T-helper 22 cell (primary cell): ENCODE measurements around the gene SF3A1.

Experiments used
- DNase-seq: peaks from one replicate; pipeline ENCODE4 v3.0.0-alpha.2; 2020; ENCODE audit warnings: low read depth

The SF3A1 gene

DNA sequence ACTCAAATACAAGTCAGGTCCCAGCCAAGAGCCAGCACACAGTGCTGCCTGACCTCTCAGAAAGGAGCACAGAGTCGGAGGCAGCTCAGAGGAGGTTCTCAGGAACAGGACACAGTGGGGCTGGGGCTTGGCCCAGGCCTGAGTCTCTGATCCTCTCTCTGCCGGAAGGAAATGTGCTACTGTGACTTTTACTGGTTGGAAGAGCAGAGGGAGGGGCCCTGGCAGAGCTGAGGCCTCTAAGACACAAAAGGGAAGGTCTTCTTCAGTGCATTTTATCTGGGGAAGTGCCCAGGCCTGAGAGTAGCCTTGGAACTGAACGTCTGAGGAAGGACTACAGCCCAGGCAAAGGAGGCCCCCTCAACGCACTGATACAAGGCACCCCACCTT is 51.2 kb downstream of the SF3A1 start:
- DNase-seq: peak; percentile 34

DNA sequence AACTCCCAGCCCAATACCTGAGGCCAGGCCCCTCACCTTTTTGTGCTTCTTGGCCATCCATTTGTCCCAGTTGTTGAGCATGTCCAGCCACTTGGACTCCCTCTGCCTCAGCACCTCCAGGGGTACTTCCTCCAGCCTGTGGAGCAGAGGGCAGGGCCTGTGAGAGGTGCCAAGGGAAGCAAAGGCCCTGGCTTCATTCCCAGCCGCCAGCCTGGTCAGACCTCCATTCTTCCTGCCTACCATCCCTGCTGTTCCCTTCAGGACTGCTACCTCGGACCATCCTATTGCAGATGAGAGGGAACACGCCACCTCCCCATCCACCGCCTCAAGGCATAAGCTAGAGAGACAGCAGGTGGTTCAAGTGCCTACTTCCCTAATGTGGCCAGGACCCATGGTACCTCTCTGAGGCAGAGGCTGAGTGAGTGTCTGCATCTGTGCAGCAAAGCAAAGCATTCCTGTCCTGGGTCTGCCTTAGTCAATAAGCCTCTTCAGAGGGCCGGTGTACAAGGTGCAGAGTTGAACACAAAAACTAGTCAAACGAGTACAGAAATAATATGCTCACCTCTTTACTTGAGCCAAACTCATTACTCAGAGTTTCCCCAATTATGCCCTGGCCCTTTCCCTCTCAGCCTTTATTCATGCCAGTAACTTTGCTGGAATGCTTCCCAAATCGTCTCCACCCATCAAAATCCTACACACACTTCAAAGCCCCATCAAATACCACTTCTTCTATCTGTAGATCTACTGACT is 52.0 kb downstream of the SF3A1 start:
- no peak for DNase-seq

DNA sequence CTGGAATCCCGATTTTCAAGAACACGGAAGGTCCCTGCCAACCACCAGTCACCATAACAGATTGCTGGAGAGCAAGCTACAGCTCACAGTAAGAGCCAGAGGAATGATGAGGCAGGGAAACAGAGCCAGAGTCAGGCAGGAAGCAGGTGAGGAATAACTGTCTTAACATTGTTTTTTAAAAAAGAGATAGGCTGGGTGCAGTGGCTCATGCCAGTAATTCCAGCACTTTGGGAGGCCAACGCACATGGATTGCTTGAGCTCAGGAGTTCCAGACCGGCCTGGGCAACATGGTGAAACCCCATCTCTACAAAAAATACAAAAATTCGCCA is 53.9 kb downstream of the SF3A1 start:
- DNase-seq: no peak

DNA sequence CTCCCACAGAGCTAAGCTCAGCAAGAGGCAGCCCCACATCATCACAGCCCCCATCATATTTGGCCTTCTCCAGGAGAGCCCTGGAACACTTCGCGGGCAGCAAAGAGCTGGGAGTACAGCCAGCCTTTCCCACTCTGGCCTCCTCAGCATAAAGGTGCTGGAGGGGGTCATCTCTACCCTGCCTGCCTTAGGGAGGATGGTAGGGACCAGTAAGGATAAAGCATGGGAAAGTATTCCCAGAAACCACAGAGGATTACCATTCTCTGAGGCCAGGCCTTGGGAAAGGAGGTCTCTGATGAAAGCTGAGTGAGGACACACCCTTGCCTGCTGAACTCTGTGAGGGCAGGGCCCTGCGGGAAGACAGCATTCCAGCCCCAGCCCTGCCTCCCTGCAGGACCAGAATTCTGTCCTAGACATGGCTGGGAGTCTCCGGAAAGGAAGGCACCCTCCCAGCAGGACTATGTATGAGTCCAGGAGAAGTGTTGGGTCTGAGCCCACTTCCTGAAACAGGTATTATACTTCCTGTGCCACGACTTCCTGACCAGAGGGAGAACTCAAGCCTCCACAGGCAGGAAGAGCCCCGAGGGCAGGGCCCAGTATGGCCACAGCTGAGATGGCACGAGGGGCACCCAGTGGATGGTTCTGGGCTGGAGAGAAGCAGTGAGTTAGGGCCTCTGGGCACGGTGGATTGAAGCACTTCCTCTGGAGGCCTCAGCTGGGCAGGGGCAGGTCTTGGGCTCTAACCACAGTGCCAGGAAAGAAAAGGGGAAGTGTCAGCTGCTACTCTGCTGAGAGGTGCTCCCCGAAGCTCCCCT is 54.5 kb downstream of the SF3A1 start:
- DNase-seq: no peak

DNA sequence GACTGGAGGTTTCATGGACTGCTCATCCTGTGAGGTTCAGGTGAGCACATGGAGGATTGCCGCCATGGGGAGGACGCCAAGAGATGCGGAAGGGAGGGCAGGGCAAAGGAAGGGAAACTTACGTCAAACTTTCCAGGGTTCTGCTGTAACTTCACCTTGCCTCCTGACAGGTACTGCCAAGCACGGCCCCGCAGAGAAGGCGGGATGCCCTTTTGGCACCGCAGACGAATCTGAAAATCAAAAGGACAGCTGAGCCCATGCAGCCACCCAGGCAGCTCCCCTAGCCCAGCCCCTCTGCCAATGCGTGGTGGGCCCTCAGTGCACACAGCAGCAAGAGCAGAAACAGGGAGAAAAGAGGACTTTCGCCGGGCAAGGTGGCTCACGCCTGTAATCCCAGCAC is 57.4 kb downstream of the SF3A1 start:
- DNase-seq: no peak

DNA sequence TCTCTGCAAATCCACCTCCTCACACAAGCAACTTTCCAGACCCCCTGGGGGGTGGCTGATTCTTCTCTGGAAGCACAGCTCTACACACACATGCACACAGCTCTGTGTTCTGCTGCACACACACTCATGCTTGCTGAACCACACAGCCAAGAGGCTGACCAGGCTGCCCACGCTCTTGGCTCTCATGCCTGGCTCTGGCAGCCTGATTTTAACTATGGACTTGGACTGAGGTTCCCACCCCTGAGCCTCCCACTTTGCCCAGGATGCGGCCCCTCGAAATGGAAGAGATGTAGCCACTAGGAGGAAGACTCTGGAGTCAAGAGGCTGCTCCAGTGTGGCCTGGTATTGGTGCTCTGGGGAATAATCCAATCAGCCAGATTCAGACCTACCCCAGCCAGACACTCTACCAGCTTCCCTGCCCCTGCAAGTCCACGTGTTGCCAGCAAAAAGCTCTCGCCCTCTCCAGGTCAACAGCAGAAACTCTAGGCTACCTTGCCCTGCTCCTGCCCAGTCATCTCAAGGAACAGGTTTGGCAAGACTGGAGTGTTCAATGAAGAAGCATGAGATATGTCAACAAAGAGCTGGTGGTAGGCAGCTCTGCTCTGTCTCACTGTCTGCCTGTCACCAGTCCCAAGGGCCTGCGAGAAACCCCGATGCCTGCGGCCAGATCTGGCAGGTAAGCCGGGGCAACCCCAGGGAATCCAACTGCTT is 58.5 kb downstream of the SF3A1 start:
- DNase-seq: no peak

DNA sequence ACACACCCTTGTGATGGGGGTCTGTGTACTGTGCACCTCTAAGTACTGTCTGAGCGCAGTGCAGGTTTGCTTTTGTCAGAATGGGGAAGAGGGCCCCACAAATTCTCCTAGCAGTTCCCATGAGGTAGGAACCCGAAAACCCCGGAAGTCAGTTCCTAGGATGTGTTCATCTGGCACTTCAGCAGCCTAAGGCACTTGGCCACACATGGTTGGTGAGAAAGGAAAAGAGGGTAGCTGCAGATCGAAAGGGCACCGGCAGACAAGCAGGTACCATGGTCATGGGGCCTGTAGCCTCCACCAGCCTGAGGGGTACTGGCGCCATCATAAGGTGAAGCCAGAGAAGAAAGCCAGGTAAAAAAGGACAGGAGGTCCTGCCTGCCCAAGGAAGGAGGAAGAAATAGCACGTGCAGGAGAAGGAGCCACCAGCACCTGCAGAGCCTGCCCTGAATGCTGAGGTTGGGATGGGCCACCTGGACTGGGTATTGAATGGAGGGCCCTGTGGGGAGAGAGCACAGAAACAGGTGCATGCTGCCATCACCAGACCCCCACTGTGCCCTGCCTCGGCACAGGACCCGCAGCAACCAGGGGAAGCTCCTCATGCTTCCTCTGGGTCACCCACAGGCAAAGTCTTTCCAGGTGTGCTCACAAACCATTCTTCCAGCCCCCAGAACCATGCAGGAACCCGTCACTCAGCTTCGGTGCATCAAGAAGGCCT is 59.3 kb downstream of the SF3A1 start:
- DNase-seq: no peak

DNA sequence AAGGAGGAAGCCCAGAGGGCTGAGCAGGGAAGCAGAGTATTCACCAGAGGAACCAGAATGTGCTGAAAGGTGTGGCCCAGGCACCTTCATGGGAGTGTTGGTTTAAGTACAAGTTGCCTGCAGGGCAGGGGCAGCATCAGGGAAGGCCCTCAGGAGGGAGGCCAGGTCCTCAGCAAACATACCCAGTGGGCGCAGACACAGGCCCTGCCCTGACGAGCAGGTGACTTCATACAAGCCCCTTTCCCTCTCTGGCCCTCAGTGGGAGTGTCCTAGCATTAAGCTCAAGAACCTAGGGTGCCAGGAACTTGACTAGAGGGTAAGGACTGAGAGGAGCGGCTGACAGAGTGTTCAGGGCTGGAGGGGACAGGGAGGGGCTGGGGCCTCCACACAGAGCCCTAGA is 59.9 kb downstream of the SF3A1 start:
- DNase-seq: no peak

DNA sequence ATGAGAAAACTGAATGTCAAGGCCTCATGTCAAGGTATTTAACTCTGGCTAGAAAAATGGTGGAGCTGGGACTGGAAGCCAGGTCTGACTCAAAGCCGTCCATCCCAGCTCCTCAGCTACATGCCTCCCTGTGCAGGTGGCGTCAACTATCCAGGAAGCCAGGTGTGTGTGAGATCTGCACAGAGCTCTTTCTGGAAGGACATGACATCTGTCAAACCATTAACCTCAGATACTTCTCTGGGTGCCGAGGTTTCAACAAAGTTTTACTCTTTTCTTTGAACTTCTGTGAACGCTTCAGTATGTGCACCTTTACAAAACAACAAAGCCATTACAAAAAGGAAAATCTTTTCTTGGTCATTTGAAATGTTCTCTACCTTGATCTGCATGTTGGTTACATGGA is 60.4 kb downstream of the SF3A1 start:
- no peak for DNase-seq

DNA sequence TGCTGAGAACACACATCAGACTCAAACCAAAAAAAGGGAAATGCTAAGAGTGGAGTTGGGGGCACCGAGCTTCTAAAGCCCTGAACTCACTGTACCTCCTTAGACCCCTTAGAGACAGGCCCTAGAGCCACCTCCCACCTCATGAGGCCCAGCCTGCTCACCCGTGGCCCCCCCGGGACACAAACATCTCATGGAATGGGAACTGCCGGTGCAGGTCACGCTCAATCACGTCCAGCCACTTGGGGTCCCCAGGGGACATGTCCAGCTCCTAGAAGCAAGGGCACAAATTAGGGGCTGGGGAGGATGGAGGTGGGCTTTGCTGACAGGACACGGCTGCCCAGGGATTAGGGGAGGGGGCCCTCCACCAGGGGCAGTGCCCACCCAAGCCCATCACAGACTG is 61.1 kb downstream of the SF3A1 start:
- DNase-seq: no peak

DNA sequence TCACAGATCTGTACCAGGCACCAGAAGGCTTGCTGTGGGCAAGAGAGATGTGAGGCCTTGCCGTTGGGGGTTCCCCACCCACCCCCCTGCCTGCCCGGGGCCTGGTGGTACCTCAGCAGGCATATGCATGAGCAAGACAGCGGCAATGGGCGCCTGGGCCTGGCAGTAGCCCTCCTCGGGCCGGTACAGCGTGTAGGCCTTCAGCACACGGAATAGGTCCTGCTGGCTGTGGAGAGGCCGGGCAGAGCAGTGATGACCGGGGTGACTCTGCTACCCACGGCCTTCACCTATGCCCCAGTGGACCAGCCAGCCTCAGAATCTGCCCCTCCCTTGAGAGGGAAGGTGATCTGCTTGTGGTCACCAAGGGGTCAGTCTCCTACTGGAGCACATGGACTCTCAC is 61.9 kb downstream of the SF3A1 start:
- DNase-seq: no peak

DNA sequence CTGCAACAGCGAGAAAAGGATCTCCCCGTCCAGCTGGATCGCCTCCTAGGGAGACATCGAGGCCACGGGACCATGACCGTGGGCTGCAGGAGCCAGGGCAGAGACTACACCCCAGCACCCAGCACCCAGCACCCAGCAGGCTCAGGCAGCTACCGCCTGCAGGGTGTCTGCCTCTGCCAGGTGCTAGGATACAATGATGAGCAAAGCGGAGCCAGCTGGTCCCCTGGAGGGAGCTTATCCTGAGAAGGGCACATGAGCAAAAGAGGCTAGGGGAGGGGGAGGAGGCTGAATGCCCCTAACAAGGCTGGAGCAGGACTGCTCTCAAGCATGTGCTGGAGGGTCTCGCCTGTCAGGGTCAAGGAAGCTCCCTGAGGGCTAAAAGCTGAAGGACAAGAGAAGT is 62.6 kb downstream of the SF3A1 start:
- no peak for DNase-seq

DNA sequence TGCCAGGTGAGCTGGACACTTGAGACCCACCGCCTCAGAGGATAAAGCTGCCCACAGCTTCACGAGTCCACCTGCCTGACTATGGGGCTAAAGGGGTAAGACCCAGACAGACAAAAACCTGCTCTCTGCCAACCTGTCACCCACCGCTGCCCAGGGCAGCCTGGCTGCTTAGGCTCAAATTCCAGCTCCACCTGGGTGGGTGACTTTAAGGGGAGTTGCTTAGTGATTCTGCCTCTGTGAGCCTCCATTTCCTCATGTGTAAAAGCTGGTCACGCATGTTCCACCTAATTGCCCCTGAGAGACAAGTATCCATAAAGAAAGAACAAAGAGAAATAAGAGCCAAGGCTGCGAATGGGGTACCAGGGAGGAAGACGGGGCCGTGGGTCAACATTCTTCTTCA is 63.7 kb downstream of the SF3A1 start:
- DNase-seq: no peak

DNA sequence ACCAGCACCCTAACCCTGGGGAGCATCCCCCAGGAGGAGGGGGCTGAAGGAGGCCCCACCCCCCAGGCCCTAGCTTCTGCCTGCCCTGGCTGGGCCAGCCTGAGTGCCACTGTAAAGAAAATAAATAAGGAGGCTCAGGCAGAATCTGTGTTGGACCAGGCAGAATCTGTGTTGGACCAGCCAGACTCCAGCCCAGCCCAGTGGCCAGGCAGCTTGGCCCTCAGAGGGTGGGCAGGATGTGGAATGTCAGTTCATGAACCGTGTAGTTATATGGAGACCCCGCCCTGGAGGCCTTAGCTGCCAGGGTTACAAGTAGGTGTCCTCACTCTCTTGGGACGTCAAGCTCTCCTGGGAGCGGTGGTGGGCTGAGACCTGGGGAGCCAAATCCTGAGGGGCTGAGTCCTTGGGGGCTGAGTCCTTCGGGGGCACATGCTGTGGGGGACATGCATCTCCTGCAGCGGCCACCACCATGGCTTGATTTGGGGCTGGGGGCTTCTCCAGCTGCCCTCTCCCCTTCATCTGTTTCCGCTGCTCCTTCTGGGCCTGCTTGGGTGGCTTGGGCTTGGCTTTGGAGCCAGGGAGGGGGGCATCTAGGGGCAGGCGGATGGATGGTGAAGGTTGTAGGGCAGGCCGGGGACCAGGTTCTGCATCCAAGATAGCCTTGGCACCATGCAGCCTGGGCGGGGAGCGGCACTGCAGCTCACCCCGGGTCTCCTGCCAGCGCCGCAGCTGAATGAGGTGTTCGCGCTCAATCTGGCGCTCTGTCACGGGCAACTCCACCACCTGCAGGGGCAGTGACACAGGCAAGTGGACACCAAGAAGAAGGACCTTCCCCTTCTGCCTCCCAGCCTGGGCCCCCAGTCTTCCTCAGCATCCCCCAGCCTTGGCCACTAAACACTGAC is 64.4 kb downstream of the SF3A1 start:
- no peak for DNase-seq

DNA sequence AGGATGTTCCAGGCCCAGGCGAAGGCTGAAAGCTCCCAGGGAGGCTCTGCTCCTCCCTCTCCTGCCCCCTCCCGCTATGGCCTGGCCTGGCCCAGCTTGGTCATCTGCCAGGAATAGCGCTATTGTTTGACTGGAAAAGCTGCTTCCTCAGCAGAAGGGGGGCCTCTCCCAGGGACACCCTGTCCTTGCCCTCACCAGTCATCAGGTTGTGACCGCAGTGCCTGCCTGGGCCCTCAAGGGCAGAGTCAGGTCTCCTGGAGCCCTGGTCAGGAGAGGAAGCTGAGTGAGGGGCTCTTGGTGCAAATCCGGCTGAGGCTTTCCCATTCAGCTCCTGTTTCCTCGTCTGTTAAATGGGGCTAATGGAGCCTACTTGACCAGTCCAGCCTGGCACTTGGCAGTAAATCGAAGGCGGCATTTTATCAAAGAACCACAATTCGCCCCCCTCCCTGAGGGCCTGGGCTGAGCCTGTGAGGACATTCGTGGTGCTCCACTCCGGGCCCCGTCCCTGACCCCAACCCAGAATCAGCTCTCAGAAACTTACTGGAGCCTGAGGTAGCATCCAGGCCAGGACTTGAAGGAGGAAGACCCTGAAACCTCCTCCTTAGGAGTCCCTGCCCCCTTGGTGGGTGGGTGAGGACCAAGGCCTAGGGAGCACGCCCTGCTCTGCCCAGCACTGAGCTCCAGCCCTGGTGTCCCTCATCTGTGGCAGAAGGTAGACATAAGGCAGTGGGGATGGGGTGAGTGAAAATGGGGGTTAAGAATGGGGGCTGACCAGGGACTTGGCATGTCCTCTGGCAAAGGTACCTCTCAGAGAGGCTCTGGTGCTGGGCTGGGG is 65.4 kb downstream of the SF3A1 start:
- DNase-seq: no peak

DNA sequence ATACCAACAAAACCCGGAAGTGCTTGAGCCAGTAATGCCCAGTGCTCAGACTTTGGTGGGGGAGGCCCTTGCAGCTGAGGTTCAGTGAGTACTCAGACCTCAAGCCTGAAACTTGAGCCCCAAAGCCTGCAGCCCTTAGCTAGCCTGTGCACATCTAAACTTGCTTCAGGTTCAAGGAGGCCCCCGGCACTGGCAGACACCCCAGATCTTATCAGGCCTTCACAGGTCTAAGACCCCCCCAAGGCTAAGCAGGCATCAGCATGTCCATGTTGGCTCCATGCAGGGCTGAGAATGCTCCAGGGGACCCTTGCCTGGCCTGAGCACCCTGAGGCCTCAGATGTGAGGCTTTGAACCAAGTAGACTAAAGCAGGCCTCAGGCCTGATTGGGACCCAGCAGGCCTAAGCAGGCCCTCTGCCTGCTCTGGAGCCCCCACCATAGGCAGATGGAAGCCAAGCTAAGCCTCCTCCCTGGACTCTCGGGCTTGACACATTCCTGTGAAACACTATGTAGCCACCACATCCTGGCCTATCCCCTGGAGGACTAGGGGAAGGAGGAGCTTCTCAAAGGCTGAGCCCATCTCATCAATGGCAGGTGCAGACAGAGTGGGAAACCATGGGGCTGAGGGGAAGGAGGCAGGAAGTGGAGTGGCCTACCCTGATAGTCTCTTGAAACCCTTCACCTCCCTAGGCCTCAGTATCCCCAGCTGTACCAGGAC is 66.2 kb downstream of the SF3A1 start:
- no peak for DNase-seq

DNA sequence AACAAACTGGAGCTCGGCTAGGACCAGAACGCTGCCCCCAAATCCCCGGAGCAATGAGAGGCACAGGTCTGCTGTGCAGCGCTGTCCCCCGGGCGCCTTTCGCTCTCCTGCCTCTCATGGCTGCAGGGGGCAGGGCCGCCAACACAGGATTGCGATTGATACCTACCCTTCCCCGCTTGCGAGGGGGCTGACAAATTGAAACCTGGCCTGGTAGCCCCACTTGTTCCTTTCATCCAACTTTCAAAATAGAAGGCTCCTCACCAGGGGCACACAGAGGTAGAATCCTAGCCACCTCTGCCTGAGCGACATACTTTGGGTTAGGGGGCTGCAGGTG is 66.7 kb downstream of the SF3A1 start:
- DNase-seq: no peak

DNA sequence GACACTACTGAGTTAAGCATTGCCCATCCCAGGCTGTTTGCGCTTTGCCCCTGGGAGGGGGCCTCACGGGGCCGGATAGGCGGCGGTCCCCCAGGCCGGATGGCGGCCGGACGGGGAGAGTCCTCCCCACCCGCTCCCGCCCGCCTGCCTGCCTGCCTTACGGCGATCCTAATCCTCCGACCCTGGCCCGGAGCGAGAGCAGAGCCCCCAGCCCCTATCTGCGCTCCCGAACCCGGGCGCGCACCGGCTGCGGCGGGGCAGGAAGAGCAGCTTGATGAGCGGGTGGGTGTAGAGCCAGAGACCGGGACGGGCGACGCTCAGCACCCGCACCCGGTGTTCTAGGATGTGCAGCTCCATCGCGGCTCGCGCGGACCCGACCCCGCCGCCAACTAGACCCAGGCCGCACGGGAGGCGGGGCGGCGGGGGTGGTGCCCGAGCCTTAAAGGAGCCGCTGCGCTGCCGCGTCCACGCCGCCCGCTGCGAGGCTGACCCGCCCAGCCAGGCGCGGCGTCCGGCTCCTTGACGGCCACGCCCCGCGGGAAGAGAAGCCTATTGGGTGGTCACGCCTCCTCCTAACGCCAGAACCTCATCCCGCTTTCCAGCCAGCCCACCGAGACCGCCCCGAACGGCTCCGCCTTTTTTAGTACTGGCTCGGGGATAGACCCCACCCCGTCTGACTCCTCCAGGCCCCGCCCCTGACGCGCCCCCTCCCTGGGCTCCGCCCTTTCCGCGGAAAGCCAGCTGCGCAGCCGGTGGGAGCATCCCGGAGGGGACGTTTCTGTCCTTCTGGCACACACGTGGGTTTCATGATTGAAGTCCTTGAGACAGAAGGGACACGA is 67.3 kb downstream of the SF3A1 start, which contains the start of gene CASTOR1:
CASTOR1 (minus strand) TSS at position 365 of the 839 bp plus-strand sequence; CDS start at position 357, 8 bp downstream.
- DNase-seq: peak; percentile 89
